HS-27A (cell line): Measurements from ENCODE around the gene WDR77.

Experiments
- DNase-seq: peaks from one replicate; pipeline ENCODE4 v3.0.0-alpha.2; 2012; ENCODE audit warnings: low read depth, missing footprints

The WDR77 gene

DNA sequence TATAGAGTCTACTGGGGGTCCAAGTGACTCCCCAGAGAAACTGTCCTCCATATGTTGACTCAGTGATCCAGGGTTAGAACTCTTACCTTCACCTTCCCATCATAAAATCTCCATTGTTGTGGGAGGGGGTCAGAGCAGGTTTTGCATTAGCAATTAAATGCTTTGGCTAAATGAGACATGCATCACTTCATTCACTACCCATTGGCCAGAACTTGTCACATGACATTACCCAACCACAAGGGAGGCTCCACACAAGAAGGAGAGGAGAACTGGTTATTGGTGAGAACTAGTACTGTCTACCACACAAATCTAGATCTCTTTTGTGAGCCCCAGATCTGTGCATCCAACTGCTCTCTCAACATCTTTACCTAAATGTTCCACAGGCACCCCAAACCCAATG, 20.5 kb upstream of the WDR77 start:
- no peak for DNase-seq

DNA sequence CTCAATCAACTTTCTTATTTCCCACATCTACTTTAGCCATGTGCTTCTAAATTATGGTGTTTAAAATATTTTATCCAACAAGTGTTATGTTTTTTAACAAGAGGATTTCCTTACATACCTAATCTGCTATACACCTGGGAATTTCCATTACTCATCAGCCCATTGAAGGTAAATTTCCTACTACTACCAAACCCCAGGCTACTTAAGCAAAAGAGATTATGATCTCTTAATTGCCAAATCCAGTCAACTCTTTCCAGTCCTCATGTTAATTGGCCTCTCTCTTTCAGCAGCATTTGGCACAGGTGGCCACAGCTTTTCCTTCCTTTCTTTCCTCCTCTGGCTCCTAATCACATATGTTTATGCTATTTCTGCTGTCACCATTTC, 19.7 kb upstream of the WDR77 start:
- DNase-seq, result no peak

DNA sequence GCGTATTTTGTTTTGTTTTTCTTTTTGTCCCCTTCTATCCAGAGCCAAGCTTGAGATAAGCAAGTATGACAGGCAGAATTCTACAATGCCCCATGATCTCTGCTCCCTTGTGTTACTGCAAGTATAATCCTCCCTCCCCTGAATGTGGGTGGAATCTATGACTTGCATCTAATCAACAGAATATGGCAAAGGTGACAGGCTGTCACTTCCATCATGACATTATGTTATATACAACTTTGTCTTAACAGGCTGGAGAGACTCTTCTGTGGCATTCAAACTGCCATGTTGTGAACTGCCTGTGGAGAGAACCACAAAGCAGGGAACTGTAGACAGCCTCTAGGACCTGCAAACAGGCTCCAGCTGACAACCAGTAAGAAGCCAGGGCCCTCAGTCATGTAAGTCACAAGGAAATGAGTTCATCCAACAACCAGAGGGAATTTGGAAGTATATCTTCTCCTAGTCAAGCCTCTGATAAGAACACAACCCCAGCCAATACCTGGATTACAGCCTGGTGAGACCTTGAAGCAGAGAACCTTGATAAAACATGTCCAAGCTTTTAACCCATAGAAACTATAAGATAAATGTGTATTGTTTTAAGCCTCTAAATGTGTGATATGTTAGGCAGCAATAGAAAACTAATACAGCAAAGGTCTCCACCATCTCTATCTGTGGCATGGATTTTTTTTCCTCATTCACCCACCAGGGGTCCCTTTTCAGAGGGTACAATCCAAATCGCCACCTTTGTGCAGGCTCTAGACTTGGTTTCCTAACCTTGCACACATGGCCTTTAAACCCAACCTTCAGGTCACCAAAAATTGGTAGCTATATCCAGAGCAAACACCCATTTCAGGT, 19.0 kb upstream of the WDR77 start:
- DNase-seq, result no peak

DNA sequence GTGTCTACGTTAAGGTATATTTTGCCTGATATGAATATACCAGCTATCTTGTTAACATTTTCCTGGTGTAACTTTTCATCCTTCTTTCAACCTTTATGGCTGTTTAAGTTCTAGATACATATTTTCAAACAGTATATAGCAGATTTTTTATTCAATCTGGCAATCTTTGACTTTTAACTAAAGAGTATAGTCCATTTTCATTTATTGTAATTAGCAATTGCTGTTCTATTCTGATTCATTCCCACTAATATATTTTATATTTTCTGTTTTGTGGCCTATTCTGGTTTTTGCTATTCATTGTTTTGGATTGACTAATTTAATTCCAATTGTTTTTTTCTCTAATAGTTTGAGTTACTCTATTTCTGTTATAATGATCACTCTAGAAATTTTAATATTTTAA, 17.4 kb upstream of the WDR77 start:
- DNase-seq, result no peak

DNA sequence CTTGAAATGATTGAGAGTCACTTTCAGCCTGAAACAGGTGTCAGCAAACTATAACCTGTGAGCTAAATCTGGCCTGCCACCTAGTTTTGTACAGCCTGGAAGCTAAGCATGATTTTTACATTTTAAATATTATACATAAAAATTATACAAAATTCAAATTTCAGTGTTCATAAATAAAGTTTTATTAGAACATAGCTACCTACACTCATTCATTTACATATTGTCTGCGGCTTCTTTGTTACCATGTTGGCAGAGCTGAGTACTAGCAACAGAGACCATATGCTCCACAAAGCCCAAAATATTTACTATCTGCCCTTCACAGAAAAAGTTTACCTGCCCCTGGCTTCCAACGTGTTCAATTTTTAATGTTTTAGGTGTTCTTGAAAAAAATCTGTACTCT, 16.7 kb upstream of the WDR77 start:
- DNase-seq, result no peak

DNA sequence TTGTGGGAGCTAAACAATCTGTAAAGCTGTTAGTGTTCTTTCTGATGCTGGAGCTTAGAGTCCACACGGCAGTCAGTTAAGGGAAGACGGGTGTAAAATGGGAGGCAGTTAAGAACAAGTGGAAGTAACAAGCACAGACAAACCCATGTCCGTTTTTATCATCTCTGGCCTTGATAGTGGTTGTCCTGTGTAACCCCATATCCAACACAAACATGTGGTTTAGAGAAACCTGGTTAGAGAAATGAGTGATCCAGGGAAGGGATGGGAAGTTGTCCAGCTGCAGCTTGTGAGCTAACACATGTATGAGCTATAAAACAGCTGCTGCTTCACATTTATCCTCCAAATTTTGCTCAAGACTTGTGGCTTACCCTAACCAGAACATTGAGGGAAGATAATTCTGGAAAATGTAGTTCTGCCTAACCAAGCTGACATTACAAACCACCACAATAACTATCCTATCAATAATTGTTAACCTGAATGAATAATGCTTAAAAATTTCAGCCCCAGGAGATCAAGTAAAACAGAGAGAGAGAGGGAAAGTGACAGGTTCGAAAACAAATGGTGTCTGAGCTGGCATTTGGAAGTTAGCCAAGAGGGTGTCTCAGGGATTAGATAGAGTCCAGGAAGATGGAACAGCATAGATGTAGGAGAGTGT, 14.1 kb upstream of the WDR77 start:
- DNase-seq, result no peak

DNA sequence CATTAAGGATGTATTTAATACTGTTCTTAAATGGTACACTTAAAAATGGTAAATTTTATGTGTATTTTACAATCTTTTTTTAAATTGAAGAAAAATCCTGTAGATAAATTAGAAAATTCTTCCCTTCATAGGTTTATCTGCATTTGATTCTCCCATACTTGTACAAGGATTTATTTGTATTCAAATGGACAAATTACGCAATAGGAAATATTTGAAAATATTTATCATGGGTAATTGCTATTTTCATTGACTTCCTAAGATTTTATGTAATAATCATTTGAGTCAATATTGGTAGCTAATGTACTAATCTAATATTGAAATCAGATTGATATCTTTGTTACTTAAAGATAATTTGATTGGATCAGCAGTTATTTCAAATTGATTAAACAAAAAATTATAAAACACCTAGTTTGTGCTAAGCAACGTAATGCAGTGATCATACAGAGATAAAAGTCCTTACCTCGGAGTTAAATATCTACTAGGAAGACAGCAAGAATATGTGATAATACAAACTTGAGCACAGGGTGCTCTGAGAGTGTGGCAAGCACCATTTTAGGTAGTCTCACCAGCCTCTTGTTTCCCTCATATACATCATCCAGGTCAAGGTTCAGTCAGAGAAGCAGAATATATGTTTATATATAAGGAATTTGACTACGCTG, 13.4 kb upstream of the WDR77 start:
- DNase-seq, result no peak

DNA sequence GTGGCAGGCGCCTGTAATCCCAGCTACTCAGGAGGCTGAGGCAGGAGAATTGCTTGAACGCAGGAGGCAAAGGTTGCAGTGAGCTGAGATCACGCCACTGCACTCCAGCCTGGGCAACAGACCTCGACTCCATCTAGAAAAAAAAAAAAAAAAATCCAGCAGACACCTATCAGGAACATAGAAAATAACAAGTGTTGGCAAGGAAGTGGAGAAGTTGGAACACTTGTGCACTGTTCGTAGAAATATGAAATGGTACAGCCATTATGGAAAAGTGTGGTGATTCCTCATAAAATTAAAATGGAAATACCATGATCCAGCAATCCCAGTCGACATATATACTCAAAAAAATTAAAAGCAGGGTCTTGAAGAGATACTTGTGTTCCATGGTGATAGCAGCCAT, 12.7 kb upstream of the WDR77 start:
- DNase-seq, result no peak

DNA sequence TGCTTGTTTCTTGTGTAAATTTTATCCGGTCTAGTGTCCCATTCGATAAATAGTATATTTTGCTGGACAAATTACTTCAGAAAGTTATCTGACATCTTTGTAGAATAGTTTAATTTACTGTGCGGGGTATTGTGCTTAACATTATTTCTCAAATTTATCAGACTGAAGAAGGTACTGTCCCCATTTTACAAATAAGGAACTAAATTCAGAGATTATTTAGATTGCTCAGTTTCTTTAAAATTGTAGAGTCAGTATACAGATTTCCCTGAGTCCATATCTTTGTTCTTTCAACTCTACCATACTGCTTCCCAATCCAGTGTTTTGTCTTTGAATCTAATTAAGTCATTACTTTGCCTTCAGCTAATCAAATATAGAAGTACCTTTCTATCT, 6.6 kb upstream of the WDR77 start:
- no peak for DNase-seq

DNA sequence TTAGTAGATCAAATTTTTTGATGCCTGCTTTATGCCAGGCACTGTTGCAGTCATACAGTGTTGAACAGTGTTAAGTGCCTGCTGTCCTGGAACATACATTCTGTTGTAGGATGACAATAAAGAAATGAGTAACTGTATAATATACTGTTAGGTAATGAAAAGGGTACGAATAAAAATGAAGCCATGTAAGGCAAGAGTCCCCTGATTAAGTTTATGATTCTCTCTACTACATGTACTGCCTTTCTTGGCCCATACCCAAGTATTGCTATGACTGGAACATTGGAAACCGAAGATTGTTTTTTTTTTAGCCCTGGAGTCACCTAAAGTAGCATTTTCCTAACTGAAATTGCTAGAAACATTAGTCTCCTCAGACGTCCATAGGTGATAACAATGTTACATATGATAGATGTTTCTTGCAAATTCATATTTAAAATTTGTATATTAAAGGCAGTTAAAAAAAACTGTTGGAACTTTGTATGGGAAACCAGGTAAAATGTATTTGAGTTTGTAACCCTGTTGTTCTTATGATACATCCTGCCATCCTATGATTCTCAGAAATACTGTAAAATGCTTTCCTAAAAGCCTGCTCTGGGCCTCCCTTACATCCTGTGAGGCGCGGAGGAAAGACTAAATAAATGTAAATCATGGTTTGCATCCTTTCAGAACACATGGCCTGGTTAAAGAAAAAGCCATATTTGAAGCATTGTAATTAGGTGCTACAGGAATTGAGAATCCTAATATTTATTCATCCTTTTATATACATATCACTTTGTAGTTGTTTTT, 6.0 kb upstream of the WDR77 start:
- DNase-seq, result no peak

DNA sequence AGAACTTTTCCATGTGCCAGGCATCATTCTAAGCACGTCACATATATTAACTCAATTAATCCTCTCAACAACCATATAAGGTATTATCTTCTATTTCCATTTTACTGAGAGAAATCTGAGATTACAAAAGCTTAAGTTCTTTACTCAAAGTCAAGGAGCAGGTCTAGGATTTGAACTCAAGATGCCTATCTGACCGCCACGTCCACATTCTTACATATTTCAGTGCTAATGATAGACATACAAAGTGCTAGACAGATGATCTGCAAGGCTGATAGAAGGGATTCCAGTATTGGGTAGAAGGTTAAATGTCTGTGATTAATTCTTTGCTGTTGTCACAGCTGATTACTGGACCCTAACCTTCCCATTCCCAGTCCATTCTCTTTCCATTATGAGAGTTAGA, 4.7 kb upstream of the WDR77 start:
- DNase-seq, result no peak

DNA sequence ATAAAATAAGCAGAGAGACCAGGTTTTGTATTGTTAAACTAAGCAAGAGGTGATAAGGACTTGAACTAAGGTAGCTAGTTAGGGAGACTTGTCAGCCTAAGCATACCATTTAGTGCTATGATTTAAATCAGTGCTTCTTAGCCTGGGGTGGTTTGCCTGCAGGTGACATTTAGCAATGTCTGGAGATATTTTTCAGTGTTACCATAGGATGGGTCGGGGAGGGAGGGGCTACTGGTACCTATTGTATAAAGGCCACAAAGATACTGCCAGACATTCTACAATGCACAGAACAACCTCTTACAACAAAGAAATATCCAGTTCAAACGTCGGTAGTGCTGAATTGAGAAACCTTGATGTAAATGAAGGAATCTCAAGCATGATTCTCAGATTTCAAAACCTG, 3.5 kb upstream of the WDR77 start:
- no peak for DNase-seq

DNA sequence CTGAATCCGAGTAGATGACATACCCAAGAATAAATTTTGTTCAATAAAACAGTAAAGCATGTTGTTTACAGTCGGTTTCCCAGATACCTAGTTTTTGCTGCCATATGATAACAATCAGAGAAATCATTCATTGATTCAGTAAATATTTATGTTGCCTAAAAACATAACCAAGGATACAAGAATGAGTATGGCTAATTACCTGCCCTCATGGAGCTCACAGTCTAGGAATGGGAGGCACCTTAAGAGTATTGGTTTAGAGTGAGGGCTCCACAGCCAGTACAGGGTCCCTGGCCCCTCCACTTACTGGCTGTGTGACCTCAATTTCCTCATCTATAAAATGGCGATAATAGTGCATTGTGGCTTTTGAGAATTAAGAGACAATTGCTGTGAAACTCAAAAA, 1.1 kb upstream of the WDR77 start:
- DNase-seq, result no peak

DNA sequence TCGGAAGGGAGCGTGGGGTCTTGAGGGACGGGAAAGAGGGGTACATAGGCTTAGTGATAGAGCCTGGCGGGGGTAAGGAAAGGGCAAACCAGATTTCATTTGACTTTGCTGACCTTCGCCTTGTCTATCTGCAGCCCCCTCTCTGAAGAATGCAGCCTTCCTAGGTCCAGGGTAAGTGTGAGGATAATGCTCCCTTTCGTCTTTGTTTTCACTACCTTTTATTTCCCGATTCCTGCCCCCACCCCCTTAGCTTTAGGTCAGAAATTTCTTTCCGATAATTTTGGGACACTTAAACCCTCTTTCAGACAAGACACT, 604 bp upstream of the WDR77 start:
- no peak for DNase-seq

DNA sequence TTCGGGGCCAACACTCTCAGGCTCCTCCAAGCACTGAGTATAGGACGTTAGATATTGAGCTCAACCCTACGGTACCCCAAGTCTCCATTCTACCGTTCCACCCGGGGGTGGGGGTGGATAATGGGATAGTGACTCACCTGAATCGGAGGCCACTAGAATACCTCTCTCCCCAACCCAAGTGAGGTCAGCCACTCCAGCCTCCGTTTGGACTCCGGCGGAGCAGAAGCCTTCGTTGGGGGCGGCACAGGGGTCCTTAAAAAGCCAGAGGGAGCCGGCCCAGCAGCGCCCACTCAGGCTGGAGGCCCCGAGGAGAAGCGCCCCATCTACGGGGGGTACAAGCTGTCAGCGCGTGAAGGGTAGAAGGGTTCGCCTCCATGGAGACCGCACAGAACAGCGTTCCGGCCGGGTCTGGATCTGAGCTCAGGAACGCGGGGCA, 556 bp downstream of the WDR77 start:
- DNase-seq, result no peak

DNA sequence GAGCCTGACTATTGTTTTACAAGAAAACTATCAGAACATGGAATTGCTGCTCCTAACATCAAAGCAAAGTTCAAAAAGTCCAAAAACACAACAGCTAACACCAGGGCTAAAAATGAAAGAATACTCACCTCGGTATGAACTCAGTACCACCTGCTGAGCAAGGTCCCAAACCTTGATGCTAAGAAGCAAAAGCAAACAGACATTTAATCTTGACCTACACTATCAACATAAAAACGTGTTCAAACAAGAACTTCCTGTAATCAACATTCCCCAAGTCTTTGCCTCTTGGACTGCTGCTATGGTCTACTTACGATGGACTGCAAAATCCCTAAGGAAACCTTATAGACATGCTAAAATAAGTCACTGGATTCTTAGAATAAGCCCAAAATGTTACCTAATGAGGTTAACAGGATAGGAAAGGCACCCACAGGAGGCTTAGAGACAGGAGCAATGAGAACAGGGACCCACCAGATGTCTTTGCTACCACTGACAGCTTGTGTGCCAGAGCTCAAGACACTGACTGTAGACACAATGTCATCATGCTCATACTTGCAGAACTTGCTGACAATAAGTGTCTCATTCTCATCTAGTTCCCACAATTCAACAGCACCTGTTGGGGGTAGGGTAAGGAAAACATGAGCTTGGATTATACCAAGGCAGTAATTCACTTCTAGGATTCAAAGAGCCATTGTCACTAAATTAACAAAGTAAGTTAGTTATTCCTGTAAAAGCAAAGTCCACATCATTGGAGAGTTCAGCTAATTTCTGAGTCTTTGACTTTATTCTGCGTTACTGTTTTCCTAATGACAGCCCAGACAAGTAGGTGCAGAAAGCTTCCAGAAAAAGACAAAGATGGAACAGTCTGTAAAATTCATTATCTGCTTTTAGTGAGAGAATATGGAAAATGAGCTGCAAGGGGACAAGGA, 1.8 kb downstream of the WDR77 start:
- DNase-seq, result no peak

DNA sequence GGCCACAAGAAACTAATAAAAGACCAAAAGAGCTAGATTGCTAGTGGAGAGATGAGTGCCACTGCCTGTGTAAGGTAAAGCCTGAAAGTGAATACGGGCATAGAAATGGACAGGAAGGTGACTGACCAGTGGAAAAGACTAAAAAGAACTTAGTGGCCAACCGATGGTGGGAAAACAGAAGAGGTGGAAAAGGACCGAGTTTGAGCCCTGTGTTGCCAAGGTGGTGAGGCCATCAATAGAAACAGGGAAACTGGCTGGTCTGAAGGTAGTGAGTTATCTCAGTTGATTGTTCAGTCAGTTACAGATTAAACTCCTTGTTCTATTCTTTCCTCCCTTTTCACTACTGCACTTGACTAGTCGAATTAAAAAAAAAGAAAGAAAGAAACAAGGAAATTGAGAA, 2.5 kb downstream of the WDR77 start:
- no peak for DNase-seq

DNA sequence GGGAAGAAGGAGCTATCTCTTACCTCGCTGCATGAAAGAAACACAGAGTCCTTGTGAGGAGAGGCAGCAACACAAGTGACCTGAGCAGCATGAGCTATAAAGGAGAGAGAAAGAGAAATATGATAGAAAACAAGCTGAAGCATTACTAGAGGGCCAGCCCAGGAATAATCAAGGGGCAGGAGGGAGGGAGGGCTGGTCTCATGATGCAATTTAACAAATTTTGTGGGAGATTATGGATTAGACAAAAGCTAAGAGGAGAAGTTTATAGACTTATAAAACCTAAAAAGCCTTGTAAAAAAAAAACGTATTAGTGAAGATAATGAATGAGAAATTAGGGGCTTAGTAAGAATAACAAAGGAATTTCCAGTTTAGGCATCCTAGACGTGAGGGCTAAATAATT, 5.0 kb downstream of the WDR77 start:
- DNase-seq, result no peak

DNA sequence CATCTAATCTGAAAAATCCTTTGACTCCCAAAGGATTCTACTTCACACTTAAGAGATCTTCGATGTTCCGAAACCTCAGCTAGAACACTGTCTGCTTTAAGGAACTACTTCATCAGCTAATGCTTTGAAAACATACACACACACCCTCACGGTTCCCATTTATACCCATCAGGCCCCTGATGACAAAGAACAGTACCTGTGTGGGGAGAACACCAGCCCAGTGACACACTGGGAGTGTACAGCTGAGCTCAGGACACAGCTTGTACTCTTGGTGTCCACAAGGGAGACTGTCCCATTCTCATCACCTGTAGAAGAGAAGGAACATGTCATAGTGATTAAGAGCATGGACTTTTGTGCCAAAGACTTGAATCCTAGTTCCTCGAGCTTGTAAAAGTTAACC, 6.6 kb downstream of the WDR77 start:
- DNase-seq, result no peak

DNA sequence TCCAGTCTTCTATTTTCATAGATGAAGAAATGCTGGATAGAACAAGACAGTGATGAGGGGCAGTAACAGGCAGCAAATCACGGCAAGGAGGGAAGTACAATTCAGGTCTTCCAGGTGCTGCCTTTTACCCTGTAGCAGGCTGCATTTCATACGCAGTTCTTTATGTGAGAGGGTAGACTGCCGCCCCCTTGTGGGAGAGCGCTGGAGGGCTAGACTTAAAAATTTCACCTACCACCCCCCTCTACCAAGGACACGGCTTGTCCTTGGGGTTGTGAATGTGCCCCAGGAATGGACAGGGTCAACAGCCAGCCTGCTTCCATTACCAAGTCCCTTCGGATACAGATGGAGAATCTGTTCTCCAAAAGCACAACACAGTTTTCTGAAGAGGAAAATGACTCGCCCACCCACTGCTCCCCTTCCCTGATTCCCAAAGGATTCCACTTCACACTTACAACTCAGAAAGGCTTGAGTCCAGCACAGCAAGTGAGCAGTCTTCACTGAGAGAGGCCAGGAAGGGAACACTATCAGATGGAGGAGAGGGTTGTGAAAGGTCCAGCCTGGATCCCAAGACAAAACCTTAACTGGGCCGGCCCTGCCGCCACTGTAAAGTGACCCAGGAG, 7.4 kb downstream of the WDR77 start:
- DNase-seq, result no peak
